SK-N-SH (cell line): ENCODE data around the gene DSP. TPM values are rescaled to one million over a fixed set of nuclear protein-coding genes. Genes with fewer than 3 reads are reported as not detected.

ENCODE experiments used
- CTCF ChIA-PET: fragments of 300-600, 350-600 bp; formaldehyde crosslinking; extraction: SDS; loops from one replicate; lab custom pipeline; 2021; lab: Yijun Ruan, JAX
- POLR2A ChIA-PET: fragments of 350-600 bp; sonication (Branson Sonifier 250); formaldehyde crosslinking; extraction: SDS; loops from one replicate; lab custom pipeline; 2020; ENCODE audit warnings: antibody characterized with exemption, inconsistent platforms; lab: Yijun Ruan, JAX
- DNase-seq: peaks from one replicate; pipeline ENCODE4 v3.0.0; 2012
- H2AFZ ChIP-seq: fragments of 200-600 bp; sonication (generic); 2 replicates; pipeline ENCODE4 v1.8.1; 2016; ENCODE audit warnings: antibody characterized with exemption, mild to moderate bottlenecking, low read depth
- H3F3A ChIP-seq: fragments of 200-600 bp; sonication (generic); replicated peaks from 2 replicates; pipeline ENCODE3; 2016; ENCODE audit warnings: antibody characterized with exemption, mild to moderate bottlenecking; ENCODE audit not compliant: insufficient read depth
- H3K27ac ChIP-seq, 2 experiments: fragments of 200-500 bp in 1 of 2; fragments of 200-600 bp in 1 of 2; sonication (Bioruptor generic) in 1 of 2; sonication (generic), shearing (Covaris generic) in 1 of 2; 2 replicates each; pipeline versions ENCODE4 v1.5.1 to v1.6.1; 2014 to 2016; ENCODE audit warnings: low read depth in 2 of 2, inconsistent platforms in 1 of 2, low read length in 1 of 2, mild to moderate bottlenecking in 1 of 2, mixed read lengths in 1 of 2
- H3K27me3 ChIP-seq: fragments of 200-600 bp; sonication (generic), shearing (Covaris generic); 2 replicates; pipeline ENCODE4 v1.6.1; 2016; ENCODE audit warnings: mixed run types; ENCODE audit not compliant: insufficient read depth
- H3K36me3 ChIP-seq, 2 experiments: fragments of 200-500 bp in 1 of 2; fragments of 200-600 bp in 1 of 2; sonication (Bioruptor generic) in 1 of 2; sonication (generic) in 1 of 2; replicated peaks in 1 of 2; 2 replicates each; pipeline versions ENCODE3 to v1.5.1; 2014 to 2016; ENCODE audit warnings: low read length in 1 of 2, mild to moderate bottlenecking in 1 of 2; ENCODE audit not compliant: insufficient read depth in 2 of 2, control insufficient read depth in 1 of 2
- H3K4me1 ChIP-seq, 2 experiments: fragments of 200-500 bp in 1 of 2; fragments of 200-600 bp in 1 of 2; sonication (Bioruptor generic) in 1 of 2; sonication (generic), shearing (Covaris generic) in 1 of 2; 2 replicates each; pipeline versions ENCODE4 v1.5.1 to v1.6.1; 2014 to 2016; ENCODE audit warnings: low read depth in 1 of 2, low read length in 1 of 2, mixed run types in 1 of 2; ENCODE audit not compliant: insufficient read depth in 2 of 2, control insufficient read depth in 1 of 2
- H3K4me2 ChIP-seq: fragments of 200-600 bp; sonication (generic), shearing (Covaris generic); 2 replicates; pipeline ENCODE4 v1.6.1; 2017; ENCODE audit warnings: mixed run types
- H3K4me3 ChIP-seq, 2 experiments: fragments of 200-500 bp in 1 of 2; fragments of 200-600 bp in 1 of 2; sonication (Bioruptor generic) in 1 of 2; sonication (generic), shearing (Covaris generic) in 1 of 2; 2 replicates each; pipeline versions ENCODE4 v1.5.1 to v1.8.1; 2014 to 2016; ENCODE audit warnings: low read depth in 2 of 2, inconsistent platforms in 1 of 2, low read length in 1 of 2, mild to moderate bottlenecking in 1 of 2, mixed read lengths in 1 of 2, moderate library complexity in 1 of 2
- H3K79me2 ChIP-seq: fragments of 200-600 bp; sonication (generic); 2 replicates; pipeline ENCODE4 v1.8.1; 2017; ENCODE audit warnings: mild to moderate bottlenecking; ENCODE audit not compliant: insufficient read depth
- H3K9ac ChIP-seq: fragments of 200-600 bp; sonication (generic); 2 replicates; pipeline ENCODE4 v1.6.1; 2017; ENCODE audit warnings: mixed run types
- H3K9me2 ChIP-seq: fragments of 200-600 bp; sonication (generic); 2 replicates; pipeline ENCODE4 v1.6.1; 2017; ENCODE audit warnings: mixed run types
- H3K9me3 ChIP-seq: fragments of 200-600 bp; sonication (generic); 2 replicates; pipeline ENCODE4 v1.6.1; 2017; ENCODE audit warnings: mixed run types, mild to moderate bottlenecking, moderate library complexity
- H4K20me1 ChIP-seq: fragments of 200-600 bp; sonication (generic); 2 replicates; pipeline ENCODE4 v1.6.1; 2017; ENCODE audit warnings: mild to moderate bottlenecking, mixed run types; ENCODE audit not compliant: insufficient read depth
- ELF1 ChIP-seq: IDR thresholded peaks from 2 replicates; pipeline ENCODE4 v1.4.0; 2012
- EP300 ChIP-seq, 2 experiments: IDR thresholded peaks; 2 replicates each; pipeline versions ENCODE4 v1.4.0 to v1.6.1; 2012; ENCODE audit warnings: borderline replicate concordance in 1 of 2, low read depth in 1 of 2, low read length in 1 of 2
- EZH2phosphoT487 ChIP-seq: fragments of 200-600 bp; sonication (generic); IDR thresholded peaks from 2 replicates; pipeline ENCODE4 v1.6.1; 2017; ENCODE audit warnings: low read depth, mixed run types, mild to moderate bottlenecking, antibody characterized with exemption, moderate library complexity, borderline replicate concordance
- FOSL2 ChIP-seq: IDR thresholded peaks from 2 replicates; pipeline ENCODE4 v1.4.0; 2012; ENCODE audit warnings: low read depth, mild to moderate bottlenecking, moderate library complexity, borderline replicate concordance
- FOXM1 ChIP-seq: IDR thresholded peaks from 2 replicates; pipeline ENCODE4 v1.4.0; 2012; ENCODE audit warnings: low read depth, mild to moderate bottlenecking
- IRF3 ChIP-seq: fragments of 150-350 bp; IDR thresholded peaks from 2 replicates; pipeline ENCODE4 v1.6.1; 2016; ENCODE audit warnings: mild to moderate bottlenecking, low read depth, low read length
- JUND ChIP-seq: IDR thresholded peaks from 2 replicates; pipeline ENCODE4 v1.4.0; 2012
- MAX ChIP-seq: IDR thresholded peaks from 2 replicates; pipeline ENCODE4 v1.4.0; 2012; ENCODE audit warnings: low read depth
- MXI1 ChIP-seq: IDR thresholded peaks from 2 replicates; pipeline ENCODE4 v1.6.1; 2012; ENCODE audit warnings: mild to moderate bottlenecking, low read depth, low read length, improper control_type of control experiment
- NFIC ChIP-seq: IDR thresholded peaks from 2 replicates; pipeline ENCODE4 v1.4.0; 2012; ENCODE audit warnings: borderline replicate concordance
- POLR2AphosphoS5 ChIP-seq: IDR thresholded peaks from 2 replicates; pipeline ENCODE4 v1.6.1; 2012; ENCODE audit warnings: low read depth, low read length
- RAD21 ChIP-seq: IDR thresholded peaks from 2 replicates; pipeline ENCODE4 v1.6.1; 2012; ENCODE audit warnings: mild to moderate bottlenecking, low read length
- RFX5 ChIP-seq: IDR thresholded peaks from 2 replicates; pipeline ENCODE4 v1.6.1; 2012; ENCODE audit warnings: mild to moderate bottlenecking, improper control_type of control experiment, low read length
- RXRA ChIP-seq: IDR thresholded peaks from 2 replicates; pipeline ENCODE4 v1.4.0; 2012; ENCODE audit warnings: low read depth, mild to moderate bottlenecking, borderline replicate concordance
- SIN3A ChIP-seq: IDR thresholded peaks from 2 replicates; pipeline ENCODE4 v1.6.1; 2012; ENCODE audit warnings: low read depth, mild to moderate bottlenecking, low read length, moderate library complexity, borderline replicate concordance
- TAF1 ChIP-seq: IDR thresholded peaks from 2 replicates; pipeline ENCODE4 v1.6.1; 2012; ENCODE audit warnings: low read depth, mild to moderate bottlenecking, low read length, moderate library complexity, borderline replicate concordance
- TCF12 ChIP-seq: IDR thresholded peaks from 2 replicates; pipeline ENCODE4 v1.4.0; 2012
- USF2 ChIP-seq: fragments of 150-350 bp; IDR thresholded peaks from 2 replicates; pipeline ENCODE4 v1.6.1; 2017; ENCODE audit warnings: antibody characterized with exemption, low read length, low read depth, borderline replicate concordance
- YY1 ChIP-seq: IDR thresholded peaks from 2 replicates; pipeline ENCODE4 v1.4.0; 2012; ENCODE audit warnings: low read depth, mild to moderate bottlenecking
- ZBTB33 ChIP-seq: IDR thresholded peaks from 2 replicates; pipeline ENCODE4 v1.4.0; 2012; ENCODE audit warnings: low read depth, borderline replicate concordance
- WGBS: methylation state at CpG from one replicate; pipeline ENCODE4 v1.1.6; 2017; ENCODE audit warnings: low lambda C conversion rate; 5-methylcytosine and 5-hydroxymethylcytosine counted together
- polyA plus RNA-seq, 3 experiments: library from polyadenylated mRNA; depleted of rRNA; stranded (reverse); fragments of >200 nt; gene quantifications; 2 replicates each; pipeline ENCODE4 v1.2.3, GENCODE V29; 2012

DSP gene
- polyA plus RNA-seq, 1 of the 3 experiments (the other 2 are of a cell fraction), result 0.02 TPM

- ChIA-PET POLR2A (no interaction called here), CTCF (no interaction called here)
- H3K9me3 ChIP-seq, result no peaks in the 10 kb centered on the region
- peaks cover 5% of the 10 kb centered on the region for H3F3A ChIP-seq
- H3K27me3 ChIP-seq, result no peaks in the 10 kb centered on the region
- peaks cover 0 to 10% of the 10 kb centered on the region in 2 experiments; a peak in 2 of 4 replicates for H3K4me1 ChIP-seq
- no peak overlapping the region for H3K4me2 ChIP-seq
- no peak overlapping the region for H2AFZ ChIP-seq
- no peak for TF ChIP-seq TCF12
- no peak for TF ChIP-seq USF2
- no peak for TF ChIP-seq ZBTB33
- TF ChIP-seq IRF3, result no peak
- TF ChIP-seq FOSL2, result no peak
- peaks cover 28% of the 10 kb centered on the region for H4K20me1 ChIP-seq
- H3K79me2 ChIP-seq, result peaks cover 34% of the 10 kb centered on the region
- H3K9ac ChIP-seq, result no peak overlapping the region
- H3K4me3 ChIP-seq, result no peak overlapping the region
- no peaks in the 10 kb centered on the region for H3K9me2 ChIP-seq
- 72% methylated on average over 4 of the region's 4 CpGs for WGBS
- DNase-seq, result no peak
- H3K27ac ChIP-seq, result no peak overlapping the region
- peaks cover 47 to 52% of the 10 kb centered on the region in 2 experiments for H3K36me3 ChIP-seq
Measured at GRCh38 chr6:7594579-7595125, 53.2 kb downstream of the DSP start.

- no peaks in the 10 kb centered on the region for H3K9me2 ChIP-seq
- H4K20me1 ChIP-seq, result no peaks in the 10 kb centered on the region
- WGBS, result 91% methylated on average over 4 of the region's 4 CpGs
- H3F3A ChIP-seq, result no peaks in the 10 kb centered on the region
- H3K36me3 ChIP-seq, result peaks cover 86 to 91% of the 10 kb centered on the region in 2 experiments
- CTCF ChIA-PET, result interaction anchor here (1.2 to 4.6 kb wide), 2 partner anchors 11 to 328 kb away, joined by 3 to 26 read pairs; no protein-coding TSS in a partner anchor
- no peak overlapping the region for H2AFZ ChIP-seq
- H3K27ac ChIP-seq, result no peak overlapping the region
- no peak overlapping the region for H3K9ac ChIP-seq
- no peak for DNase-seq
- H3K9me3 ChIP-seq, result no peaks in the 10 kb centered on the region
- no peaks in the 10 kb centered on the region for H3K4me1 ChIP-seq
- H3K27me3 ChIP-seq, result no peaks in the 10 kb centered on the region
- H3K4me3 ChIP-seq, result no peak overlapping the region
- POLR2A ChIA-PET, result no interaction called here
- no peak overlapping the region for H3K4me2 ChIP-seq
- no peaks in the 10 kb centered on the region for H3K79me2 ChIP-seq
- no peak for TF ChIP-seq TCF12
- no peak for TF ChIP-seq EP300 (IDR thresholded peaks at IDR 0.05; ENCODE audit: borderline replicate concordance in 1 of 2, low read depth in 1 of 2, low read length in 1 of 2)
- TF ChIP-seq MAX, result no peak
- no peak for TF ChIP-seq RAD21
- no peak for TF ChIP-seq MXI1
- no peak for TF ChIP-seq SIN3A
- TF ChIP-seq FOXM1, result no peak
- no peak for TF ChIP-seq JUND
- no peak for TF ChIP-seq EZH2phosphoT487
- TF ChIP-seq TAF1, result no peak
- no peak for TF ChIP-seq IRF3
- no peak for TF ChIP-seq POLR2AphosphoS5
- no peak for TF ChIP-seq YY1
- TF ChIP-seq RXRA, result no peak
- no peak for TF ChIP-seq NFIC
- no peak for TF ChIP-seq ELF1
- no peak for TF ChIP-seq RFX5
Measured at GRCh38 chr6:7604003-7604402, 62.5 kb downstream of the DSP start.
